Spleen (tissue), 11 donors: Measurements from ENCODE around the gene RERE. TPM values are rescaled to one million over a fixed set of nuclear protein-coding genes. Genes with fewer than 3 reads are reported as not detected.
"Not testable (repeated sequence)": the region's sequence is repeated elsewhere in the genome, so short reads cannot be mapped to it uniquely, and the experiment has no call there.

ENCODE experiments used
- DNase-seq: peaks from one replicate; pipeline ENCODE4 v3.0.0-alpha.2; 2020
- H3K27ac ChIP-seq, 8 donors: fragments of 200-600 bp; sonication (generic) in 7 of 8; 1 replicate in 4 of 8; 2 replicates in 4 of 8; pipeline versions ENCODE4 v1.5.0 to v1.8.0; 2016 to 2021; ENCODE audit warnings: inconsistent platforms in 4 of 8, mild to moderate bottlenecking in 4 of 8, moderate library complexity in 1 of 8
- H3K27me3 ChIP-seq, 7 donors: fragments of 200-600 bp; sonication (generic) in 6 of 7; replicated peaks in 1 of 7; 1 replicate in 4 of 7; 2 replicates in 3 of 7; pipeline versions ENCODE4 v1.5.0 to v1.8.0; 2016 to 2021; ENCODE audit warnings: inconsistent platforms in 3 of 7, mild to moderate bottlenecking in 1 of 7
- H3K36me3 ChIP-seq, 6 donors: fragments of 200-600 bp; sonication (generic) in 5 of 6; 1 replicate in 4 of 6; 2 replicates in 2 of 6; pipeline versions ENCODE4 v1.5.0 to v1.8.0; 2016 to 2021; ENCODE audit warnings: inconsistent platforms in 2 of 6
- H3K4me1 ChIP-seq, 6 donors: fragments of 200-600 bp; sonication (generic) in 5 of 6; 1 replicate in 3 of 6; 2 replicates in 3 of 6; pipeline versions ENCODE4 v1.5.0 to v1.8.0; 2016 to 2021; ENCODE audit warnings: inconsistent platforms in 3 of 6
- H3K4me3 ChIP-seq, 8 donors: fragments of 200-600 bp; sonication (generic) in 7 of 8; 1 replicate in 4 of 8; 2 replicates in 4 of 8; pipeline versions ENCODE4 v1.5.0 to v1.8.0; 2016 to 2021; ENCODE audit warnings: inconsistent platforms in 4 of 8, mild to moderate bottlenecking in 4 of 8, moderate library complexity in 2 of 8
- H3K9me3 ChIP-seq, 8 donors: fragments of 200-600 bp; sonication (generic) in 7 of 8; 1 replicate in 4 of 8; 2 replicates in 4 of 8; pipeline versions ENCODE4 v1.5.0 to v1.8.0; 2016 to 2021; ENCODE audit warnings: inconsistent platforms in 4 of 8
- CTCF ChIP-seq, 11 experiments: fragments of 200-600 bp in 7 of 11; fragments of 450-650 bp in 4 of 11; sonication (generic) in 4 of 11; IDR thresholded peaks in 8 of 11; conservative IDR thresholded peaks in 3 of 11; 1 replicate in 7 of 11; 2 replicates in 4 of 11; pipeline versions ENCODE4 v1.4.0 to v1.8.0; 2016 to 2021; ENCODE audit warnings: antibody characterized with exemption in 11 of 11, inconsistent platforms in 4 of 11, mild to moderate bottlenecking in 1 of 11
- POLR2A ChIP-seq, 3 donors: fragments of 450-650 bp; IDR thresholded peaks; one replicate each; pipeline ENCODE4 v1.5.1; 2017; ENCODE audit warnings: antibody characterized with exemption in 3 of 3, mild to moderate bottlenecking in 1 of 3
- POLR2AphosphoS5 ChIP-seq, 3 donors: sonication (generic); formaldehyde crosslinking; IDR thresholded peaks; one replicate each; pipeline ENCODE4 v1.5.1; 2017; ENCODE audit warnings: antibody characterized with exemption in 3 of 3
- WGBS, 5 donors: extraction: QIAGEN DNeasy Blood & Tissue Kit in 3 of 5; methylation state at CpG; one replicate each; pipeline versions ENCODE4 v1.1.5 to v1.1.7; 2013 to 2018; 5-methylcytosine and 5-hydroxymethylcytosine counted together
- intact Hi-C: fragments of 100-400 bp; cut with DNase I; formaldehyde crosslinking; loops from one replicate; pipeline ENCODE4 v1.15.0; 2023; ENCODE audit warnings: low total_unique reads
- polyA plus RNA-seq, 3 donors: library from polyadenylated mRNA; stranded (reverse); fragments of 200-250 nt; gene quantifications; one replicate each; pipeline ENCODE4 v1.2.1, GENCODE V29; 2013
- total RNA-seq, 7 donors: library from RNA; depleted of rRNA in 3 of 7; stranded (reverse); fragments of >200 nt in 3 of 7; fragmentation: NEBNext Ultra II Directional in 4 of 7; extraction: Animal tissue kit (Norgen Biotek cat#: 25700) in 4 of 7; gene quantifications; one replicate each; pipeline versions ENCODE4 v1.1.0 to v1.2.1, GENCODE V29; 2016 to 2021
- donor health status: healthy with polysubstance abuse.
- donor health status: DM: no; HTN: no; CAD: no; lungs with moderate emphysema.
- donor health status: DM: no; HTN: no; CAD: no.
- donor health status: Bipolar disorder and iron deficiency.
- donor health status: healthy.
- donor health status: DM: no; HTN: no; CAD: no.
- donor health status: DM: yes; HTN: yes; CAD: no.

Gene RERE
- total and polyA plus RNA-seq, 10 donors = 10.3 to 149 (median 117) TPM

GRCh38 chr1:8790478-8790877 is 27.0 kb downstream of the RERE start:
- WGBS, 5 donors = 96 to 98% (median 97%) methylated on average over 6 of the region's 6 CpGs
- Histone ChIP-seq H3K36me3 (peaks cover 0 to 29% (median 0%) of the 10 kb centered on the region in 6 donors), H3K9me3 (no peaks in the 10 kb centered on the region), H3K27me3 (no peaks in the 10 kb centered on the region), H3K4me3 (no peak overlapping the region), H3K27ac (no peak overlapping the region), H3K4me1 (no peaks in the 10 kb centered on the region)
- no peak for TF ChIP-seq POLR2A (IDR thresholded peaks at IDR 0.05)
- no peak for TF ChIP-seq POLR2AphosphoS5 (IDR thresholded peaks at IDR 0.05)
- TF ChIP-seq CTCF (IDR thresholded peaks at IDR 0.05 in 8 of 11, conservative IDR thresholded peaks at IDR 0.05 in 3 of 11) = no peak
- no peak for DNase-seq
- intact Hi-C loops = no loop called here

GRCh38 chr1:8789314-8790214 is 27.9 kb downstream of the RERE start:
- Histone ChIP-seq H3K4me1 (no peaks in the 10 kb centered on the region), H3K9me3 (no peaks in the 10 kb centered on the region), H3K36me3 (peaks cover 0 to 29% (median 0%) of the 10 kb centered on the region in 6 donors), H3K27ac (no peak overlapping the region), H3K27me3 (no peaks in the 10 kb centered on the region), H3K4me3 (no peak overlapping the region)
- DNase-seq = no peak
- intact Hi-C loops = no loop called here
- 83 to 90% (median 88%) methylated on average over 11 of the region's 11 CpGs for WGBS, 5 donors
- TF ChIP-seq CTCF (IDR thresholded peaks at IDR 0.05 in 8 of 11, conservative IDR thresholded peaks at IDR 0.05 in 3 of 11) = no peak
- TF ChIP-seq POLR2A (IDR thresholded peaks at IDR 0.05) = no peak
- TF ChIP-seq POLR2AphosphoS5 (IDR thresholded peaks at IDR 0.05) = no peak

GRCh38 chr1:8787218-8787617 is 30.2 kb downstream of the RERE start:
- no peak for TF ChIP-seq POLR2AphosphoS5 (IDR thresholded peaks at IDR 0.05)
- no peak for TF ChIP-seq POLR2A (IDR thresholded peaks at IDR 0.05)
- TF ChIP-seq CTCF (IDR thresholded peaks at IDR 0.05 in 8 of 11, conservative IDR thresholded peaks at IDR 0.05 in 3 of 11) = no peak
- H3K4me3 ChIP-seq = no peak overlapping the region
- intact Hi-C loops = no loop called here
- no peak overlapping the region for H3K27ac ChIP-seq
- peaks cover 0 to under 1% (median 0%) of the 10 kb centered on the region in 6 donors for H3K4me1 ChIP-seq
- DNase-seq = no peak
- 97 to 98% (median 97%) methylated on average over 3 of the region's 3 CpGs for WGBS, 5 donors
- H3K36me3 ChIP-seq = peaks cover 0 to 27% (median 0%) of the 10 kb centered on the region in 6 donors
- no peaks in the 10 kb centered on the region for H3K27me3 ChIP-seq
- H3K9me3 ChIP-seq = no peaks in the 10 kb centered on the region

GRCh38 chr1:8786204-8786603 is 31.2 kb downstream of the RERE start:
- intact Hi-C loops, H3K9me3 ChIP-seq, DNase-seq, H3K4me1 ChIP-seq, H3K27me3 ChIP-seq, H3K4me3 ChIP-seq, H3K27ac ChIP-seq: not testable (repeated sequence)
- H3K36me3 ChIP-seq = peaks cover 0 to 20% (median 0%) of the 10 kb centered on the region in 6 donors
- WGBS, 5 donors = 89 to 96% (median 90%) methylated on average over 4 of the region's 4 CpGs
